GM19025 (cell line): ENCODE measurements around the gene NOTCH4.
"Not testable (repeated sequence)": the region's sequence is repeated elsewhere in the genome, so short reads cannot be mapped to it uniquely, and the experiment has no call there.

Experiments
- ATAC-seq: cut with Tn5 transposase; IDR thresholded peaks from one replicate; pipeline ENCODE4 v1.9.1; 2021; ENCODE audit warnings: mild to moderate bottlenecking, low read depth, moderate library complexity; ENCODE audit not compliant: unreplicated experiment

Gene NOTCH4

DNA sequence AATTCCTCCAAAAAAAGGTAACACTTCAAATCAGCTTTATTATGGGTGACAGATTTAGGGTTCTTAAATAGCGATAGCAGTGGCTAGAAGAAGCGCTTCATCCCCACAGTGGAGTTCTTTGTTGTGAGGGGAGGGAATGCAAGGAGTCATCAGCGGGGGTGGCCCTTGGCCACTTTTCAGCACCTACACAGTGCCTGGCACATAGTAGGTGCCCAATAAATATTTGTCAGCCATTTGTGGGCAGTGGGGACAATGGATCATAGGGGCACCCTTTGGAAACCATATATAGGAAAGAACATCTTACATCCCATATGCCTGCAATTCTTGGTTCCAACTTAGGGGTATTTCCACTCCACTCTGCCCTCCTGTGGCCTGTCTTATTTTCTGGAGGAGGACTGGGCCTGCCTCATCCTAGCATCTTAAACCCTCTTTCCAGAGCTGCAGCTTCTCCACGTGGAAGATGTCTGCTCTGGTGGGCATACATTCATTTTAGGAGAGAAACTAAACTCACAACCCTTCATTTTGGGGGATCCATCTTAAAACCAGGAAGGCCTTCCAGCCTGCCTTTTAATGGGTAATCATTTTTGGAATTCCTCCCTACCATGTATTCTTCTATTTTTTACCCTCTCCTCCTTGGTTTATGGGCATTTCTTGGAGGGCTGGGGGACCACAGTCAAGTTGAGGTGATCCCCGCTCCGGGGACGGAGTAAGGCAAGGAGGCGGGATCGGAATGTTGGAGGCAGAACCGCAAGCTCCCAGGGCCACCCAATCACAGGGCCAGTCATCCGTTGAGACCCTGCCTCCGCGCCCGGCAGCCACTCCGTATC lies 28.8 kb downstream of the NOTCH4 start:
- ATAC-seq: no peak

DNA sequence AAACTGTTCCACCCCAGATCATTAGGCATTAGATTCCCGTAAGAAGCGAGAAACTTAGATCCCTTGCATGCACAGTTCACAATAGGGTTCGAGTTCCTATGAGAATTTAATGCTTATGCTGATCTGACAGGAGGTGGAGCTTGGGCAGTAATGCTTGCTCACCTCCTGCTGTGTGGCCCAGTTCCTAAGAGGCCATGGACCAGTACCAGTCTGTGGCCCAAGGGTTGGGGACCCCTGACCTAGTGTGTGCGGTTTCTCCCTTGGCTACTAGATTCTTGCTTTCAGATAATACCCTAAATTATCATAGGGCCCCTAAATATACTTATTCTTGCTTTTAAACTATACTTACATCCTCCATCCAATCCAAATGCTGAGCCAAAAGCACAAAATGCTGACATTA lies 29.5 kb downstream of the NOTCH4 start:
- ATAC-seq: no peak

DNA sequence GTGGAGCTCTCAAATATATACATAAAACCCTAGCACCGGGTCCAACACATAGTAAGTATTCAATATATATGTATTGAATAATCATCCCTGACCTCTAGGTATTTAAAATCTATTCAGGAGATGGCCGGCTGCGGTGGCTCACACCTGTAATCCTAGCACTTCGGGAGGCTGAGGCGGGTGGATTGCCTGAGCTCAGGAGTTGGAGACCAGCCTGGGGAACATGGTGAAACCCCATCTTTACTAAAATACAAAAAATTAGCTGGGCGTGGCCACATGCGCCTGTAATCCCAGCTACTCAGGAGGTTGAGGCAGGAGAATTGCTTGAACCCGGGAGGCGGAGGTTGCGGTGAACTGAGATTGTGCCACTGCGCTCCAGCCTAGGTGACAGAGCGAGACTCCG lies 30.8 kb downstream of the NOTCH4 start:
- not testable (repeated sequence) for ATAC-seq

DNA sequence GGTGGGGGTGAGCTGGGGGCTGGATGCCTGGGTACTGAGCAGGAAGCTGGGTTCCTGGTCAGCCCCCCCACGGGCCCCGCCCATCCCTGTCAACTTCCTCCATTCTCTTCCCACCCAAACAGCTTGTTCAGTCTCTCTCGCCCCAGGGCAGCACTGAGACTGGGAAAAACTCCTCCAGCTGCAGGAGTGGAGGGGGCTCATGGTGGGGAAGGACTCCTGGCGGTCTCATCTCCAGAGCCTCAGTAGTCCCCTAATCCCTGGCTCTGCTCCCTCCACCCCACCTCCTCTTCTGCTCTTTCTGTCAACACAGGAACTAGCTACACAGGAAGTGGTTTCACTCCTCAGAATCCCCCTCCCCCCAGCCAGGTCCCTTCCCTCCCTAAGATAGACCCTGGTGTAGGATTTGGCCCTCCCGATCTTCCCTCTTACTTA lies 31.2 kb downstream of the NOTCH4 start, which contains the start of gene GPSM3:
Gene GPSM3, minus strand, starts transcription at position 36 of the 432 bp plus-strand sequence. CDS start 130 bp downstream, outside the sequence.
- ATAC-seq: no peak

DNA sequence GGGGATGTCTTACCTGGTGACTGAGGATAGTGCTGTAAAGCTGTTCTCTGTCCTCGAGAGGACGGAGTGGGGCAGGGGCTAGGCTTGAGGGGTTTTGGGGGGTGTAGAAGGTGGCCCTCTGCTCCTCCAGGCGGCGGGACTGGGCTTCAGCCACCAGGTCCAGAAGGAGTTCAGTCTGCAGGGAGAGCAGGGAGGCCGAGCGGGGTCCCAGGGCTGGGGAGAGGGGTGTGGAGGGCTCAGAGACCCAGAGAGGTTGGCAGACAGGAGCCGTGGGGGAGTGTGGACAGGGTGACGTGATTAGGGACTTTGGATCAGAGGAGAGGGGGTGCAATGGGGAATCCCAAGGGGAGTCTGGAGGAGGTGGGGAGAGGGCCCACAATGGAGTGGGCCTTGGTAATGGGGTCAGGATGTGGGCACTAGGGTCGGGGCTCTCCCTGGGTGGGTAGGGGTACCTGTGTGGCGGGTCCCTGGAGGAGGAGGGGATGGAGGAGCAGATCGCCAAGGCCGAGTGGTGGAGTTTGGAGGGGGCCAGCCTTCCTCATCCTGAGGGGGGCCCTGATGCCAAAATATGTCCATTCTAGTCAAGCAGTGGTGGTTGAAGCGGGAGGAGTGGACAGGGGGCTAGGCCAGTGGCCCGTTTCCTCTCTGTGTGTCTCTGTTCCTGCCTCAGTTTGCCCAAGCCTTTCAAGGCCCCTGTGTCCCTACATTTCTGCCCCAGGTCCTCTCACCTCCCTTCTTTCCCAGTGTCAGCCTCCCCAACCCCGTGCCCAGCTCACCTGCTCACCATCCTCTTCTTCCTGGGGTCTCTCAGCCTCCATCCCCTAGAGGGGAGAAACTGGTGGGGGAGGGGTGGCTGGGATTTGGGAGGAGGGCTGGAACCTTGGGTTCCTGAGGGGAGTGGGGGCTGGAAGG lies 31.9 kb downstream of the NOTCH4 start:
- ATAC-seq: no peak

DNA sequence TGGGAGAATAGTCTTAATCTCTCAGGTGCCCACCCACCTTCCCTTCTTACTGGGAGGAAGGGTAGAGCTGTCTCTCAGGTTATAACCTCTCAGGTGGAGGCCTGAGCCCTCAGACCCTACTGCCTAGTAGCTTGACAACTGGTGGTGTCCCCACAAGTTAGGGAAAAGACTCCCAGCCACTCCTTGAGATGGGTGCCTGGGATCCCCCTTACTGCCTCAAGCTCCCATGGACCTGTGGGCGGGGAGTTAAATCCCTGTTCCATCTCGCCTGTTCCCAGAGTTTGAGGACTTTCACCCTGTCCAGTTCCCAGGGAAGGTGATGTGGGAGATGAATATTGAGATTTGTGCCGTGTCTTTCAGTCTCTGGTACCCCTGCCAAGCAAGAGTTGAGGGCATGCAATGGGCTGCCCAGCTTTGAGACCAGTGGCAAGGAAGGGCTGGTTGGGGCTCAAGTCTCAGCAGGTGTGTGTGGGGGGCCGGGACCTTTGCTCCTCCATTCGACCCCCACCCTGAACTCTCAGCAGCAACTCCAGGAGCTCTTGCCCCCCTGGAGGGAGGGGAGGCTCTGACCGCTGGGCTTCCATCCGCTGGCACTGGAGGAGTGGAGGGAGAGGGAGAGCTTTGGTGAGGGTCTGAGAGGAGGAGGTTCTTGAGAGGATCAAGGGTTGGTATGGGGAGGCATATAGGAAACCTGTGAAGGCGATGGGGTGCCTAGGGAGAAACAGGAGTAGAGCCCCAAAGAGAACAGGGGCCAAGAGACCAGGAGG lies 32.8 kb downstream of the NOTCH4 start:
- ATAC-seq: no peak

DNA sequence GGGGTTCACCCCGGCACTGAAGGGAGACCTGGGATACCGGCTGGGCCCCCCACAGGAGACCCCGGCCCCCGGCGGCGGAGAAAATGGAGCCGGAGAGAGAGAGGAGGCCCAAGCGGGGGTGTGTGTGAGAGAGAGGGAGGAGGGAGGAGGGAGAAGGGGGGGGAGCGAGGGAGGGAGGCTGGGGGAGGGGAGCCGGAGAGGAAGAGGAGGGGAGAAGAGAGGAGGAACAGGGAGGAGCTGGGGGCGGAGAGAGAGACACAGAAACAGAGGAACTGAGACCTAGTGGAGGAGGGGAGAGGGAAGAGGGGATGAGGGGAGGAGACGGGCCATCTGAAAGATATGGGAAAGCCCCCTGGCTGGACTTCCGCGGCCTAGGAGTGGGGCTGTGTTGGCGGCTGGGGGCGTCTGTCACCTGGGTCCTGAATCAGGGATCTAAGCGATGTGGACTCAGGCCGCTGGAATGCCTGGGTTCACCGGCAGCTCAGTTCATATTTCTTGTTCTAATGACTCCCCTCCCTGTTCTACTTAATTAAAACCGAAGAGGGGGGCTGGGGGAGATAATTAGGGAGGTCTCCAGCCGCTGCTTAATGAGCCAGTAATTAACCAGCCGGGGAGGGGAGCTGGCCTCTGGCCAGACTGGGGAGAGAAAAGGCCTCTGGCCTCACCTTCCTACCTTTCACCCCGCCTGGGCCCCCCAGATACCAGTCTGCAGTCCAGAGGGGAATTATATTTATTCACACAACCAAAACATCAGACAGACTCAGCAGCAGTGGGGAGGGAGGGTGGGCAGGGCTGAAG lies 33.6 kb downstream of the NOTCH4 start, which contains the start of gene PBX2:
Gene PBX2, minus strand, starts transcription at position 149 of the 798 bp plus-strand sequence. CDS start 287 bp downstream, outside the sequence.
- peak; percentile 52 for ATAC-seq

DNA sequence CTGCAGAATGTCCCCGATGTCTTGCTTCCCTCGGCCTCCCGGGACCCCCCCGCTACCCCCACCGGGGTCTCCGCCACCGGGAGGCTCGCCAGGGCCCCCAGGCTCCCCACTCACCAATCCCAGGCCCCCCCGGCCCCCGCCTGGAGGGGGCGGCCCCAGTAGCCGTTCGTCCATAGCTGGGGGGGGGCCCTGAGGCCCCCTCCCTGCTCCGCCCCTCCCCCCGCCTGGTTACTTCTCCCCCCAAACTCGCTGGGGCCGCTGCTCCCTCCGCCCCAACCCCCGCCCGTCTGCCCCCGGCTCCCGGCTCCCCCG lies 34.2 kb downstream of the NOTCH4 start:
- ATAC-seq: no peak

DNA sequence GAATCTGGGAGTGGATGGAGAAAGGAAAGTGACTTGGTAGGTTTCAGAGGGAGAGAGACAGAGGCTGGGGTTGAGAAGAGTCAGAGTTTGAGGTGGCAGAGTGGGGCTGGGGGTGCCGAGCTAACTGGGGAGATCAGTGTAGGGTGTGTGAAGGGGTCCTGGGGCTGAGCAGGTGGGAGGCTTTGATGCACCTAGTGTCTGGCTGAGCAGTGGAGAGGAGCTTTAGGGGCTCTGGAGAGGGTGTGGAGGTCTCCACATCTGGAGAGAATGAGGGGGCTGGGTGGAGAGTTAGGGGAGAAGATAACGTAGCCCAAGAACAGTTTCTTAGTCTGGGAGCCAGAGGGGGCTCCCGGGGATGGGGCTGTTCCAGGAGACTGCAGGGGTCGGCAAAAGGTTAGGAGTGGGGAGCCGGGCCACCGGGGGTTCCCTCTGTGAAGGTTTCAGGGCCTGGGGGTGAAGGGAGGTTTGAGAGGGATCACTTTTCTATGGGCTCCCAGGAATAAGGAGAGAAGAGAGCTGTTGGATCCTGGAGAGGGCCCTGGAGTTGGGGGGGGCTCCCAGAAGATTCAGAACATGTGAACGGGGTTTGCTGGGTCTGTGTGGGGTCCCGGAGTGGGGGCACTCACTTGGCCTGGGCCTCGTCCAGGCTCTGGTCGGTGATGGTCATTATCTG lies 34.7 kb downstream of the NOTCH4 start:
- no peak for ATAC-seq

DNA sequence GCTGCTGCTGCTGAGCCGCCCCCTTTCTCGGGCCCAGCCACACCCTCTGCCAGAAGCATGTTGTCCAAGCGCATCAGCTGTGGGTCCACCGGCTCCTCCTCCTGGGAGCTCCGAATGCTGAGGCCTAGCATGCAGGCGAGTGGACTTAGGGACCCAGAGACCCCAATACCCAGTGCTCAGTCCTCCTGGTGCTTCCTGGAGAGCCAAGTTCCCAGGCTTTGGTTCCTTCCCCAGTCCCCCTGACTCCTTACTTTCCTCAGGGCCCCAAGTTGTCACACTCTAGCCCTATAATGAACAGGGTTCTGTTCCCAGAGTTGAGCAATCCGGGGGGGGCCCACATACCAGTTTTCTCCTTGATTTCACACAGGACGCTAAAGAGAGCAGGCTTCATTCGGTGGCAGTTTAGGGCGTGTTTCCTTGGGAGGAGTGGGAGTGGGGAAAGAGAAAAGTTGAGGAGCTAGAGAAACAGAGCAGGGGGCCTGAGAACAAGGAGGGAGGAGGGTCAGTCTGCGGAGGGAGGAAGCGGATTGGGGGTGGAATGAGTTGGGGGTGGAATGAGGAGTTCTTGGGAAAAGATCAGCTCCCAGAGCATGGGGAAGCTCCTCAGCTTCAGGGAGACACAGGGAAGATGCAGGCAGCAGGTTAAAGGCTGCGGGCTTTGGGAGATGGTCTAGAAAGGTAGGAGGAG lies 35.3 kb downstream of the NOTCH4 start:
- ATAC-seq: no peak

DNA sequence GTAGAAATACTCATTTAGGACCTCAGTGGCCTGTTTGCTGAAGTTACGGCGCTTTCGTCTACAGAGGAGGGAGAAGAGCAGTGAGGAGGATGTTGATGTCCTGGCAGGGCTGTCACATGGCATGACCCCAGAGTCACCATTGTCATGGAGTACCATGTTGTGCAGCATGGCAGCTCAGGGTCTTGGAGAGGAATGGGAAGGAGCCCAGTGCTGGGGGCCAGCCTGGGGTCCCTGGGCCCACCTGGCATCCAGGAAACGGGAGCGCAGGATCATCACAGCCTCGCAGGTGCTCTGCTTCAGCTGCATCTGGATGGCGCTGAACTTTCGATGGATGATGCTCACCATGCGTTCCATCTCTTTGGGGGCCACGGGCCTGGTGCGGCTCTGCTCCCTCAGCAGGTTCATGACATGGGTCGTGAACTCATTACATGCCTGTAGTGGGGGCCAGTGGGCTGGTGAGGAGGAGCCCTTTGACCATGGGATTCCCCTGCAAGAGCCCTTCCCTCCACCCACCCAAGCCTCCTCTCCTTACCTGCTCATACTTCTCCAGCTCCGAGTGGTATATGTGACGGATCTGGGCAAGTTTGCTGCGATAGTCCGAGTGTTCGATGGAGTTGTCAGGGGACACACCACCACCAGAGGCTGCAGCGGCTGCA lies 36.0 kb downstream of the NOTCH4 start:
- ATAC-seq: not testable (repeated sequence)

DNA sequence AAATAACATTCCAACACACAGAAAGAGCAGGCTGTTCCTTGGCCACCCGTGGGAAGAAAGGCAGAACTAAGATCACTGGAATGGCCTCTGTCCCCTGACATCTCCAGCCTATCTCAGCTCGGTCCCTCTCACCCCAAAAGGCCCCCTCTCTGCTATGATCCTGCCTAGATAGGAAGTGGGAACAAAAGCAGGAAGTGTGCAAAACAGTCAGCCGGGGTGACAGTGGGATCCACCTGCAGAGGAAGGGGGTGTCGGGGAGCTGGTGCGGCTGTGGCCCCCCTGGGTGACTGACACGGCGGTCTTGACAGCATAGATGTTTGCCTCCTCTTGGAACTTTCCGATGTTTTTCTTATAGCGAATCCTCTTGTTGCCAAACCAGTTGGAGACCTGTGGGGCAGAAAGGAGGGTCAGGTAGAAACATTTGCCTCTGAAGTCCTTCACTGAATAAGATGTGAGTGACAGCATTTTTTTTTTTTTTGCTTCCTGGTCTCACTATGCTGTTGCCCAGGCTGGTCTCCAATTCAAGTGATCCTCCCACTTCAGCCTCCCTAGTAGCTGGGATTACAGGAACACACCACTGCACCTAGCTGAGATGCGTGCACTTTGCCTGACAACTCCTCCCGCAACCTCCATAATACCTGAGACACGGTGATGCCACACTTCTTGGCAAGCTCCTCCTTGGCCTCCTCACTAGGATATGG lies 36.7 kb downstream of the NOTCH4 start:
- no peak for ATAC-seq

DNA sequence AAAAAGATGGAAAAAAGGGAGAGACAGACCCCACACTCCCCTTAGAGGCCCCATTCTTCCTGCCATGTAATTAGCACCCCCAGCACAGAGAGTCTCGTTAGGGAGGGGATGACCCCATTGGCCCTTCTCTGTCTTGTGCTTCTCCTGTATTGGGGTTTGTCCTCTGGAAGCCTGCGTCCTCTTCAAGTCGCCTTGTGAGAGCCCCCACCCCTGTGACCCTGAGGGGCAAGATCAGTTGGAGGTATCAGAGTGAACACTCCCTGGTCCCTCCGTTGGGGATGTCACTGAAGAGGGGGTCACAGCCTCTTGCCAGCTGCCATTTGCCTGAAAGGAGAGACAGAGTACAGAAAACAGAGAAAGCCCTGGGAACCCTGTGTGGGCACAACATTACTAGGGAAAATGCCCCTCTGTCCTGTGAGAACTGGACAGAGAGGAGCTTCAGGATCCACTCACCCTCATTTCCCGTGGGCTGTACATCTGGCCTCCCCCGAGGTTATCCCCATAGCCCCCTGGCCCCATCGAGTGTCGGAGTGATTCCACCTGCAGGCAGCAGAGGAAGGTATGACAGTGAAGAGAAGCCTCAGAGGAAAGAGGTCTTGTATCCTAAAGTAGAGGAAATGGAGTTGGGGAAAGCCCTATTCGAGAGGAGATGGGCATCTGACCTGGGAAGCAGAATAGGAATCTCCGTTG lies 37.6 kb downstream of the NOTCH4 start:
- not testable (repeated sequence) for ATAC-seq

DNA sequence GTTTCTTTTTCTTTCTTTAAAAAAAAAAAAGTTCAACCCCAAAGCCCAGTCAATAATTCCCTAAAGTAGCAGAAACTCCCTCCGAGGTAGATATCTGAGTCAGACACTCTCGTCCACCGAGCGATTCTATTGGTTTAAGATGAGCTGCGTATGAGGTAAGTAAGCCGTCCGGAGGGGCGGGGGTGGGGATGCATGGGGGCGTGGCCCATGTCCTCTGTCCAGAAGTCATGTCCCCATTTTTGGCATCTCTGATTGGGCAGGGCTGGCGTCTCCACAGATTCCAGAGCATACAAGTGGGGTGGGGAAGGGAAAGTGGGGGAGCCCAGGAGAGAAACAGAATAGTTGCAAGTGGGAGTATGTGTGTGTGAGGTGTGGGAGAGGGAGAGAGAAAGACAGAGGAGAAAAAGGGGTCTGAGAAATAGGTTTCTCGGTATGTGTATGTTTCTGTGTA lies 38.2 kb downstream of the NOTCH4 start:
- ATAC-seq: not testable (repeated sequence)

DNA sequence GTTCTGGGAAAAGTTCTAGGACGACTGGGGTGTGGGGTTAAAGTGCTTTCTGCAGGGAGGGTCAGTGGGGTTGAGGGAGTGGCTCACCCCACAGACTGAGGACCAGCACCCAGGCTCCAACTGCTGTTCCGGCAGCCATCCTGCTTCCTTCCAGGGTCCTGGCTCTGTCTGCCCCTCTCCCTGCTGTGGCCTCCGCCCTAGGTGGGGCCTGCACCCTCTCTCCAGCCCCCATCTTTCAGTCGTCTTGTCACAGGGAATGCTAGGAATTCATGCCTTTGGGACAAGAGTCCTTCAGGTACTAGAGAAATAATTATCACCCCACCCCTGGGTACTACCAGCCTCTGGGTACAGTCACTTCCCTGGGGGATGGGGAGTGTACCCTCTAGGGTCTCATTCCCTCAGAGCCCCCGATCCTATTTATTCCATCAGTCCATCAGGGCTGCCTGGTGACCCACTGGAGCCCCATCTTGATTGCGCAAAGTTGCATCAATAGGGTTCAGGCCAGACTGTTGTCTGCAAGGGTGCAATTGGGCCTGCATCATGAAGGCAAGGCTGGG lies 39.7 kb downstream of the NOTCH4 start, which contains the start of gene AGER:
Gene AGER, minus strand, starts transcription at position 170 of the 557 bp plus-strand sequence. Its CDS starts 31 bp downstream, at position 139.
- no peak for ATAC-seq

DNA sequence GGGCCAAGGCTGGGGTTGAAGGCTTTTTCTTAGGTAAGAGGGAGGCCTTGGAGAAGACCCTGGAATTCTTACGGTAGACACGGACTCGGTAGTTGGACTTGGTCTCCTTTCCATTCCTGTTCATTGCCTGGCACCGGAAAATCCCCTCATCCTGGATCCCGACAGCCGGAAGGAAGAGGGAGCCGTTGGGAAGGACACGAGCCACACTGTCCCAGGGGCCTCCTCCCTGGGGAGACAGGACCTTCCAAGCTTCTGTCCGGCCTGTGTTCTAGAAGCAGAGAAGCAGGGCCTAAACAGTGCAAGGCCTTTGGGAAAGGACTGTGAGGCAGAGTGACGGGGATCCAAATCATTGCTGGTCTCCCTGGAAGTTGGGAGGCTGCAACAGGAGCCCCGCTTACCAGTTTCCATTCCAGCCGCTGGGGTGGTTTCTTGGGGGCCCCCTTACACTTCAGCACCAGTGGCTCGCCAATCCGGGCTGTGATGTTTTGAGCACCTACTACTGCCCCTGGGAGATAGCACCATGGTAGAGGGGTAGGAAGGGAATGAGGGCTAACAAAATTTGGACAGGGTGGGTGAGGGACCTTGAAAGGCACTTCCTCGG lies 40.3 kb downstream of the NOTCH4 start:
- ATAC-seq: no peak
